WERI-Rb-1 (cell line): ENCODE measurements around the gene KATNBL1.

Source experiments
- DNase-seq: peaks from one replicate; pipeline ENCODE4 v3.0.0-alpha.2; 2020
- H3K27ac ChIP-seq: fragments of 250-450 bp; sonication (Bioruptor Pico); 2 replicates; pipeline ENCODE4 v1.5.1; 2020; ENCODE audit warnings: mild to moderate bottlenecking, moderate library complexity
- H3K27me3 ChIP-seq: fragments of 250-450 bp; sonication (Bioruptor Pico); 2 replicates; pipeline ENCODE4 v1.5.1; 2021; ENCODE audit warnings: mild to moderate bottlenecking, low read depth, moderate library complexity; ENCODE audit not compliant: insufficient read depth, severe bottlenecking
- H3K36me3 ChIP-seq: fragments of 250-450 bp; sonication (Bioruptor Pico); 2 replicates; pipeline ENCODE4 v1.5.1; 2020; ENCODE audit warnings: mild to moderate bottlenecking, moderate library complexity
- H3K4me3 ChIP-seq: 2 replicates; pipeline ENCODE4 v1.5.1; 2011; ENCODE audit warnings: low read depth, mild to moderate bottlenecking, control low read depth, low read length
- H3K9me3 ChIP-seq: fragments of 250-450 bp; sonication (Bioruptor Pico); 2 replicates; pipeline ENCODE4 v1.5.1; 2021; ENCODE audit warnings: mild to moderate bottlenecking, moderate library complexity; ENCODE audit not compliant: severe bottlenecking
- TF ChIP-seq, protein P1 (sequence below): IDR thresholded peaks from 2 replicates; pipeline ENCODE4 v1.5.1; 2011; ENCODE audit warnings: low read depth, mild to moderate bottlenecking, control low read depth, inconsistent platforms, low read length

Gene KATNBL1

DNA sequence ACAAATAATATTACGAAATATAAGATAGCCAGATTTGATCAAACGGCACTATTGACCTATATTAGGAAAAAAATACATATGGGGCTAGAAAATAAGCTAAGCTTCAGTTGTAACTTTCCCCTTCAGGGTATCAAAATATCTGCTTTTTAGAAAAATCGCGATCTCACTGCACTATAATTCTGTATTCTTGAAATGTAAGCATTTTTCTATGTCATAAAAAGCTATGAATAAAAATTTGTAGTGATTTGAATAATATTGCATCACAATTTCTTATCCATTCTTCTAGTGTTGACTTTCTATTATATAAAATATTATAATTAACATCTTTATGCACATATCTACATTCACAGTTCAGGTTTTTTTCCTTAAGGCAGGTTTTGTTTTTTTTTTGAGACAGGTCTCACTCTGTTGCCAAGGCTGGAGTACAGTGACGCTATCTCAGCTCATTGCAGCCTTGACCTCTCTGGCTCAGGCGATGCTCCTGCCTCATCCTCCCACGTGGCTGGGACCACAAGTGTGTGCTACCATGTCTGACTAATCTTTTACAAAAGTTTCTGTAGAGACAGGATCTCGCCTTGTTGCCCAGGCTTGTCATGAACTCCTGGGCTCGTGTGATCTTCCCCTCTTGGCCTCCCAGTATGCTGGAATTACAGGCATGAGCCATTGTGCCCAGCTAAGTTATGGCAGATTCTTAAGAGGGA lies 36.5 kb upstream of the KATNBL1 start:
- H3K9me3 ChIP-seq, result no peaks in the 10 kb centered on the region
- no peak overlapping the region for H3K27ac ChIP-seq
- peaks cover 8% of the 10 kb centered on the region for H3K36me3 ChIP-seq
- TF ChIP-seq, protein P1, sequence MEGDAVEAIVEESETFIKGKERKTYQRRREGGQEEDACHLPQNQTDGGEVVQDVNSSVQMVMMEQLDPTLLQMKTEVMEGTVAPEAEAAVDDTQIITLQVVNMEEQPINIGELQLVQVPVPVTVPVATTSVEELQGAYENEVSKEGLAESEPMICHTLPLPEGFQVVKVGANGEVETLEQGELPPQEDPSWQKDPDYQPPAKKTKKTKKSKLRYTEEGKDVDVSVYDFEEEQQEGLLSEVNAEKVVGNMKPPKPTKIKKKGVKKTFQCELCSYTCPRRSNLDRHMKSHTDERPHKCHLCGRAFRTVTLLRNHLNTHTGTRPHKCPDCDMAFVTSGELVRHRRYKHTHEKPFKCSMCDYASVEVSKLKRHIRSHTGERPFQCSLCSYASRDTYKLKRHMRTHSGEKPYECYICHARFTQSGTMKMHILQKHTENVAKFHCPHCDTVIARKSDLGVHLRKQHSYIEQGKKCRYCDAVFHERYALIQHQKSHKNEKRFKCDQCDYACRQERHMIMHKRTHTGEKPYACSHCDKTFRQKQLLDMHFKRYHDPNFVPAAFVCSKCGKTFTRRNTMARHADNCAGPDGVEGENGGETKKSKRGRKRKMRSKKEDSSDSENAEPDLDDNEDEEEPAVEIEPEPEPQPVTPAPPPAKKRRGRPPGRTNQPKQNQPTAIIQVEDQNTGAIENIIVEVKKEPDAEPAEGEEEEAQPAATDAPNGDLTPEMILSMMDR, result no peak
- no peak overlapping the region for H3K4me3 ChIP-seq
- DNase-seq, result no peak
- no peaks in the 10 kb centered on the region for H3K27me3 ChIP-seq

DNA sequence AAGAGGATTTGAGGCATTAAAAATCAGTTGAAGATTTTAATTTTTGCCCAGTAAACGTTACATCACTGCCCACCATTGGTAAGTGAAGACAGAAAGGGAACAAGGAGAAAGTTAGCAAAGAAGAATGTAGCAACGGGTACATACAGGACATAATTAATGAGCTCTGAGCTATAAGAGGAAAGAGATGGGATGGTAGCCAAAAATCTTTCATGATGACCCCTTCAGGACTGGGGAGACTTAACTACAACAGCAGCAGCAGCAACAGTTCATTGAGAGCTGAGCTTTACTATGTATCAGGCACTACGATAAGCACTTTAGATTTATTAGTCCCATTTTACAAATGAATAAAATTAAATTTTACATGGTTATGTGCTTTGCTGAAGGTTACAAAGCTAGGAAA lies 33.3 kb upstream of the KATNBL1 start:
- no peaks in the 10 kb centered on the region for H3K27me3 ChIP-seq
- H3K9me3 ChIP-seq, result no peaks in the 10 kb centered on the region
- TF ChIP-seq, protein P1, result no peak
- no peak overlapping the region for H3K27ac ChIP-seq
- DNase-seq, result no peak
- peaks cover 21% of the 10 kb centered on the region for H3K36me3 ChIP-seq
- H3K4me3 ChIP-seq, result no peak overlapping the region

DNA sequence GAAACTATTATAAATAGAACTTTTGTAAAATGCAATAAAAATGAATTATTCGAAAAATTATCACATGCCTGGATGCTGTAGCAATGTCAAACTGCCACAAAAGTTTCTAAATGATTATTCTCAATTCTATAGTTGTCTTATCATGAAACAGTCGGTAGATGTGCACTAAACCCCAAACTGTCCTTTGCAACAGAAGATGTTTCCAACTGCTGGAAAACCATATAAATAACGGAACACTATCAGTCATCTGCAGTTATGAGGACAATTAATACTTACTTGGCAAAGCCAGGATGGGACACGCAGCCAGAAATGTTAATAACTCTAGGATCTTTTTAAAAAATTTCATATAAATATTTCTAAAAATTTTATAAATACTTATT lies 32.4 kb upstream of the KATNBL1 start:
- TF ChIP-seq, protein P1, result no peak
- H3K27ac ChIP-seq, result no peak overlapping the region

DNA sequence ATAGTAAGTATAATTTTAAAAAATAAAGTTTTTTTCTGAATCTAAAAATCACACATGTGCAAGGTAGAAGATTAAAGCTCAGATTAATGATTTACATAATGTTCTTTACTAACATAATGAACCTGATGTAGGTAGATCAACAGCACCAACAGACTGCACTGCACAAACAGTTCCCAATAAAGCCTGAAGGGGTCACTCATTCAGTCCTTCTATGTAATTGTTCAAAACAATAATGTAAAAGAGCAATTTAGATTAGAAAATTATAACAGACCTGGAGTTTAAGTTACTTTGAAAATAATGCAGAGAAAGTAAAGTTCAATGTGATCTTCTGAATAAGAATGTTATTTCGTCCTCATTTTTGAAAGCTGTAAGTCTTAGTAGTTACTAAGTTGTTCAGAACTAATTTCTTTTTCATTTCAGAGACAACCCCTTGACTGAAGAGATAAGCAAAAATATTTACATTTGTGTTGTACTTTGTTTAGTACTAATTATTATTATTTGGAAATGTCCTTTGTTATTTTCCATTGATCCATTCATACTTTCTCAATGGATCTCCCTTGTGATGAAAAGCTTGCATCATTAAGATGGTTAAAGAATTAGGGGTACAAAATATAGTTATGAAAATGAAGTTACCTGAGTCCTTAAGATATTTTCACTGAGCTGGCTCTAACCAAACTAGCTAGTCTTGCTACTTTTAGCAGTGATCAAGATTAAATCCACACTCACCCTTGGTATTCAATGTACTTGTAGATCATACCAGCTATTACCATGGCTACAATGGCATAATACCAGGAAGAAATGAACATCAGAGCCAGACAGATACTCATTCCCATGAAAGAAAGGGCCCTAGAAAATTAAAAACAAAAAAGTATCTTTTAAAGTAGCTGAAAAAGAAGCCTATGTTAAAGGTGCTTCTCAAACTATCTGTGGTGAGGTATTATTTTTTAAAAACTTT lies 31.8 kb upstream of the KATNBL1 start:
- H3K9me3 ChIP-seq, result no peaks in the 10 kb centered on the region
- DNase-seq, result peak; percentile 10
- TF ChIP-seq, protein P1, result peak; percentile 55; the same call in 1 of the 2 replicates
- H3K4me3 ChIP-seq, result no peak overlapping the region
- H3K27ac ChIP-seq, result no peak overlapping the region
- H3K27me3 ChIP-seq, result no peaks in the 10 kb centered on the region
- peaks cover 27% of the 10 kb centered on the region for H3K36me3 ChIP-seq

More for the DNA sequence above, 32.4 kb upstream of the KATNBL1 start:
- H3K36me3 ChIP-seq, result peaks cover 26% of the 10 kb centered on the region
- no peaks in the 10 kb centered on the region for H3K9me3 ChIP-seq
- no peaks in the 10 kb centered on the region for H3K27me3 ChIP-seq
- DNase-seq, result no peak
- no peak overlapping the region for H3K4me3 ChIP-seq

DNA sequence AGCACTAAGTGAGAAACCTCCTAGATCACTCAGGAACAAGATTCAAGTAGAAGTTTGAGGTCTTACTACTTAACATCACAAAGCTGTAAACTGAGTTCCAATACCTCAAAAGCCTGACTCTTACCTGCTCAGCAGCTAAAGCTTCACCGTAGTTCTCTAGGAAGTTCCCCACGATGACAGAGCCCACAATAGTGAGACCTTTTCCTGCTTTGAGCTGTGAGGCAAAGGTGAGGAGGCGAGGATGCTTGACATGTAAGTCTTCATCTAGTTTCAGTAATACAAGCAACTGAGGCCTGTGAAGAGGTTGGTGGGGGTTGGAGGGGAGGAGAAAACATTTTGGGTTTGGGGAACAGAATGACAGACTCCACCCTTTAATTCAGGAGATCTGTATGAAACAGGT lies 30.6 kb upstream of the KATNBL1 start:
- Histone ChIP-seq H3K27ac (no peak overlapping the region), H3K36me3 (peaks cover 35% of the 10 kb centered on the region)

More for the DNA sequence above, 30.6 kb upstream of the KATNBL1 start:
- TF ChIP-seq, protein P1, result no peak
- DNase-seq, result no peak
- no peaks in the 10 kb centered on the region for H3K27me3 ChIP-seq
- no peak overlapping the region for H3K4me3 ChIP-seq
- H3K9me3 ChIP-seq, result no peaks in the 10 kb centered on the region
